Endothelial cell (in vitro differentiated cells): ENCODE measurements around the gene CRADD. TPM values are rescaled to one million over a fixed set of nuclear protein-coding genes. Genes with fewer than 3 reads are reported as not detected.
"Not testable (repeated sequence)": the region's sequence is repeated elsewhere in the genome, so short reads cannot be mapped to it uniquely, and the experiment has no call there.

Experiments
- DNase-seq: peaks from one replicate; pipeline ENCODE4 v3.0.0; 2021; ENCODE audit warnings: low spot score
- H3K27ac Mint-ChIP-seq: one replicate; pipeline ENCODE4 v1.8.0; 2021; ENCODE audit warnings: mixed read lengths, inconsistent platforms; ENCODE audit not compliant: unreplicated experiment
- H3K27me3 Mint-ChIP-seq: one replicate; pipeline ENCODE4 v1.8.0; 2021; ENCODE audit warnings: mild to moderate bottlenecking, moderate library complexity, mixed read lengths, inconsistent platforms; ENCODE audit not compliant: unreplicated experiment
- H3K36me3 Mint-ChIP-seq: one replicate; pipeline ENCODE4 v1.8.0; 2021; ENCODE audit warnings: mild to moderate bottlenecking, low read depth, mixed read lengths, inconsistent platforms; ENCODE audit not compliant: unreplicated experiment
- H3K4me1 Mint-ChIP-seq: one replicate; pipeline ENCODE4 v1.8.0; 2021; ENCODE audit warnings: mild to moderate bottlenecking, mixed read lengths, inconsistent platforms; ENCODE audit not compliant: unreplicated experiment
- H3K4me3 Mint-ChIP-seq: one replicate; pipeline ENCODE4 v1.8.0; 2021; ENCODE audit warnings: mild to moderate bottlenecking, mixed read lengths, inconsistent platforms; ENCODE audit not compliant: unreplicated experiment
- H3K9me3 Mint-ChIP-seq: one replicate; pipeline ENCODE4 v1.8.0; 2021; ENCODE audit warnings: mixed read lengths, inconsistent platforms; ENCODE audit not compliant: unreplicated experiment
- total RNA-seq: library from RNA; stranded (reverse); fragmentation: NEBNext Ultra II Directional; extraction: Animal tissue kit (Norgen Biotek cat#: 25700); gene quantifications from one replicate; pipeline ENCODE4 v1.2.1, GENCODE V29; 2021; ENCODE audit not compliant: unreplicated experiment
- TF ChIP-seq, protein P1 (sequence below): fragments of 200-600 bp; sonication (generic); IDR thresholded peaks from one replicate; pipeline ENCODE4 v1.5.0; 2021; ENCODE audit warnings: antibody characterized with exemption; ENCODE audit not compliant: unreplicated experiment

The CRADD gene
- total RNA-seq, 1 donor from 2014 or later, result 6.5 TPM

DNA sequence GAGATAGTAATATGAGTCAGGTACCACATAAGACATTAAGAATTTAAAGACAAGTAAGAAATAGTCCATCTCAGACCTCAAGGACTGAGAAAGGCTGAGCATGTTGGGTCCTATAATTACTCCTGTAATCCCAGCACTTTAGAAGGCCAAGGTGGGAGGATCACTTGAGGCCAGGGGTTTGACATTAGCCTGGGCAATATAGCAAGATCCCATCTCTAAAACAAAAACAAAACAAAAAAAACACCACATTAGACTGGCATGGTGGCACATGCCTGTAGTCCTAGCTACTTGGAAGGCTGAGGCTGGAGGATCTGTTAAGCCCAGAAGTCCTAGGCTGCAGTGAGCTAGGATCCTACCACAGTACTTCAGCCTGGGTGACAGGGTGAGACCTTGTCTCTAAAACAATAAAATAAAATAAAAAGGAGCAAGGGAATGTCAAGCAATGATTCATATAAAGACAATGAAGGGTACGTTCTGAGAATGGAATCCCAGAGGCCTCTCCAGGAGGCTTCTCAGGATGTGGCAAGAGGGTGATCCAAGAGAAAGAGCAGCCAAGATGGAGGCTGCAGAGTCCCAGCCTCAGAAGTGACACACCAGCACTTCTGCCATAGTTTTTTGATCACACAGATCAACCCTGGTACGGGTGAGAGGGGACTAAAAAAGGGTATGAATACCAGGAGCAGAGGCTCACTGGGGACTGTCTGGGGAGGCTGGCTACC lies 206.4 kb downstream of the CRADD start:
- Mint-ChIP-seq H3K4me1 (peaks cover 34% of the 10 kb centered on the region), H3K27ac (no peak overlapping the region), H3K4me3 (no peak overlapping the region), H3K27me3 (no peaks in the 10 kb centered on the region), H3K9me3 (no peaks in the 10 kb centered on the region), H3K36me3 (no peaks in the 10 kb centered on the region)
- DNase-seq, result no peak
- TF ChIP-seq, protein P1, sequence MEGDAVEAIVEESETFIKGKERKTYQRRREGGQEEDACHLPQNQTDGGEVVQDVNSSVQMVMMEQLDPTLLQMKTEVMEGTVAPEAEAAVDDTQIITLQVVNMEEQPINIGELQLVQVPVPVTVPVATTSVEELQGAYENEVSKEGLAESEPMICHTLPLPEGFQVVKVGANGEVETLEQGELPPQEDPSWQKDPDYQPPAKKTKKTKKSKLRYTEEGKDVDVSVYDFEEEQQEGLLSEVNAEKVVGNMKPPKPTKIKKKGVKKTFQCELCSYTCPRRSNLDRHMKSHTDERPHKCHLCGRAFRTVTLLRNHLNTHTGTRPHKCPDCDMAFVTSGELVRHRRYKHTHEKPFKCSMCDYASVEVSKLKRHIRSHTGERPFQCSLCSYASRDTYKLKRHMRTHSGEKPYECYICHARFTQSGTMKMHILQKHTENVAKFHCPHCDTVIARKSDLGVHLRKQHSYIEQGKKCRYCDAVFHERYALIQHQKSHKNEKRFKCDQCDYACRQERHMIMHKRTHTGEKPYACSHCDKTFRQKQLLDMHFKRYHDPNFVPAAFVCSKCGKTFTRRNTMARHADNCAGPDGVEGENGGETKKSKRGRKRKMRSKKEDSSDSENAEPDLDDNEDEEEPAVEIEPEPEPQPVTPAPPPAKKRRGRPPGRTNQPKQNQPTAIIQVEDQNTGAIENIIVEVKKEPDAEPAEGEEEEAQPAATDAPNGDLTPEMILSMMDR, result no peak

DNA sequence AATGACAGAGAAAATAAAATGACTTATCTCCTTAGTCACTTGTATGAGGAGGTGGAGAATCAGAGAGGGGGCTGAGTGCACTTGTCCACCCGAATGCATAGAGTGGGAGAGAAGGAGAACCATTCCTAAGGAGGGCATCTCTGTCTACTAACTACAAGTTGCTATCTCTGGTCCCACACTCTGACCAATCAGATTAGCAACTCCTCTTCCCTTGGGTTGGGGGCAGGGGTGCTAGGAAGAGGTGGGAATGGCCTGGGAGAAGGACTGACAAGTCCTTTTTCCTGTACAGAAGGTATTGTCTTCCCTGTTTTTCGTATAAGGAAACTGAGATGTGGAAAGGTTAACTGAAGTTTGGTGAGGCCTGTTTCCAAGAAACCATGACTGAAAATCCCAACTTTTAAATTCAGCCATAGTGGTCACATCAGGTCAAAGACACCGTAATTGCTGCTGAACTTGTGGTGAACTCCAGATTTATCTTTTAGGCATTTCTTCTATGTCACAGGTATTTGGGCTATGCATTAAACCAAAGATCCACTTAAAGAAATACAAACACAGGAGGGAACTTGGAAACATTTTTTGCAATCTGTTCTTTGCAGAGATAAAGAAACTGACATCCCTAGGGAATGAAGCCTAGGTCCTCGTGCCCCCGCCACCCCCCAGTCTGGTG lies 207.8 kb downstream of the CRADD start:
- no peak for DNase-seq
- peaks cover 34% of the 10 kb centered on the region for H3K4me1 Mint-ChIP-seq
- H3K27ac Mint-ChIP-seq, result peak overlapping the region; percentile 91

DNA sequence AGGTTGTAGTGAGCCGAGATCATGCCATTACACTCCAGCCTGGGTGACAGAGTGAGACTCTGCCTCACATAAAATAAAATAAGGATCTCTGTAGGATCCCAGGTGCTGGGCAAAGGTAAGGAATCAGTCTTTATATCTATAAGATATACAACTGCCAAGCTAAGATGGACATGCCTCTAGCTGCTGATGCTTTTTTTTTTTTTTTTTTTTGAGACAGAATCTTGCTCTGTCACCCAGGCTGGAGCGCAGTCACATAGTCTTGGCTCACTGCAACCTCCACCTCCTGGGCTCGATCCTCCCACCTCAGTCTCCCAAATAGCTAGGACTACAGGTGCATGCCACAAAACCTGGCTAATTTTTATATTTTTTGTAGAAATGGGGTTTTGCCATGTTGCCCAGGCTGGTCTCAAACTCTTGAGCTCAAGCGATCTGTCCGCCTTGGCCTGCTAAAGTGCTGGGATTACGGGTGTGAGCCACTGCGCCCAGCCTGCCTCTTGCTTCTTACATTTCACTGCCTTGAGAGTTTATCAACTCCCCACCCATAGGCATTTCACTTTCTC lies 208.9 kb downstream of the CRADD start:
- H3K27ac Mint-ChIP-seq, H3K9me3 Mint-ChIP-seq, H3K27me3 Mint-ChIP-seq, DNase-seq, H3K36me3 Mint-ChIP-seq, H3K4me3 Mint-ChIP-seq: not testable (repeated sequence)
- H3K4me1 Mint-ChIP-seq, result peaks cover 23% of the 10 kb centered on the region

More for the DNA sequence above, 207.8 kb downstream of the CRADD start:
- no peaks in the 10 kb centered on the region for H3K36me3 Mint-ChIP-seq
- H3K27me3 Mint-ChIP-seq, result no peaks in the 10 kb centered on the region
- no peak overlapping the region for H3K4me3 Mint-ChIP-seq
- H3K9me3 Mint-ChIP-seq, result no peaks in the 10 kb centered on the region
- TF ChIP-seq, protein P1, result no peak

GRCh38 chr12:93886533-93887511 lies 209.6 kb downstream of the CRADD start:
- peaks cover 1% of the 10 kb centered on the region for H3K27me3 Mint-ChIP-seq
- H3K27ac Mint-ChIP-seq, result no peak overlapping the region
- DNase-seq, result no peak
- TF ChIP-seq, protein P1, result no peak
- H3K4me3 Mint-ChIP-seq, result no peak overlapping the region
- no peaks in the 10 kb centered on the region for H3K9me3 Mint-ChIP-seq
- no peaks in the 10 kb centered on the region for H3K36me3 Mint-ChIP-seq
- H3K4me1 Mint-ChIP-seq, result peaks cover 27% of the 10 kb centered on the region

GRCh38 chr12:93888964-93889363 lies 211.8 kb downstream of the CRADD start:
- DNase-seq, result no peak
- Mint-ChIP-seq H3K4me1 (peaks cover 33% of the 10 kb centered on the region), H3K9me3 (no peaks in the 10 kb centered on the region), H3K27me3 (peaks cover 2% of the 10 kb centered on the region), H3K4me3 (no peak overlapping the region), H3K36me3 (no peaks in the 10 kb centered on the region), H3K27ac (no peak overlapping the region)
- TF ChIP-seq, protein P1, result no peak
